ENCODE data around the gene CIDEB.

The CIDEB gene

DNA sequence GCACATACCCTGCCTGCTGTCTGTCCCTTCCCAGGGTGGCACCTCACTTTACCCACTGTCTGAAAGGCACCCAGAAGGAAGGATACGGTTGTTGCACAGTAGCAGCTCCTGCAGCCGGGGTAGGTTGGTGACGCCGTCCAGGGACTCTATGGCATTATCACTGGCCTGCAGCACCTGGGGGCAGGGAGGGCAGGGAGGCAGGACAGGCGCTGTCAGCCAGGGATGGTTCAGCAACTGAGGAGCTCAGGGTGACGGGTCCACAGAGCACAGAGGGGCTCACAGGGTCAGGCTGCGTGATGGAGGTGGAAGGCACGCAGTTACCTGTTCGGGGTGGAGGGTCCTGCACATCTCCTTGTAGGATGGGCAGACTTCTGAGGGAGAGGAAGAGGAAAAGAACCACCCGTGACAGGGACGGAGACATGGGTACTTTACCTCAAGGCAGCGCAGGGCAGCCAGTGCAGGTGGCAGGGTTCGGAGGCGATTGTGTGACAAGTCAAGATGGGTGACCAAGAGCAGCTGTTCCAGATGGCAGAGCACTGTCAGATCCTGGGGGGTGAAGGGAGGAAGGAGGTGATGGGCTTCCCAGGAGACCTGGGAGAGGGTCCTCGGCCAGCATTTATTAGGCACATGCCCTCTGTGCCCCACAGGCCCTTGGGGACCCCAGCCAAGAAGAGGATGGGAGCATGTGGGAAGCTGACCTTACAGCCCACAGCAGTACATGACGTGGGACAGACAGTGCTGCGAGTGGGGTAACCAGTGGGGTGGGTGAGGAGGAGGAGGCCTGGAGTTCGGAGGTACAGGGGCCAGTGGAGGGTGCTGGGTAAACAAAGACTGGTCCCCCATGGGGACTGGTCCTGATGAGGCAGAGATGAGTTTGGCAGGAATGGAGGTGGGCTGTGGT lies 41.2 kb downstream of the CIDEB start:
- no peak overlapping the region for H3K4me3 ChIP-seq (ENCODE audit: low read length)
- TF ChIP-seq, protein P1, sequence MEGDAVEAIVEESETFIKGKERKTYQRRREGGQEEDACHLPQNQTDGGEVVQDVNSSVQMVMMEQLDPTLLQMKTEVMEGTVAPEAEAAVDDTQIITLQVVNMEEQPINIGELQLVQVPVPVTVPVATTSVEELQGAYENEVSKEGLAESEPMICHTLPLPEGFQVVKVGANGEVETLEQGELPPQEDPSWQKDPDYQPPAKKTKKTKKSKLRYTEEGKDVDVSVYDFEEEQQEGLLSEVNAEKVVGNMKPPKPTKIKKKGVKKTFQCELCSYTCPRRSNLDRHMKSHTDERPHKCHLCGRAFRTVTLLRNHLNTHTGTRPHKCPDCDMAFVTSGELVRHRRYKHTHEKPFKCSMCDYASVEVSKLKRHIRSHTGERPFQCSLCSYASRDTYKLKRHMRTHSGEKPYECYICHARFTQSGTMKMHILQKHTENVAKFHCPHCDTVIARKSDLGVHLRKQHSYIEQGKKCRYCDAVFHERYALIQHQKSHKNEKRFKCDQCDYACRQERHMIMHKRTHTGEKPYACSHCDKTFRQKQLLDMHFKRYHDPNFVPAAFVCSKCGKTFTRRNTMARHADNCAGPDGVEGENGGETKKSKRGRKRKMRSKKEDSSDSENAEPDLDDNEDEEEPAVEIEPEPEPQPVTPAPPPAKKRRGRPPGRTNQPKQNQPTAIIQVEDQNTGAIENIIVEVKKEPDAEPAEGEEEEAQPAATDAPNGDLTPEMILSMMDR (conservative IDR thresholded peaks at IDR 0.05; ENCODE audit: low read depth, low read length), result no peak
- no peak for DNase-seq (ENCODE audit: low read depth)

DNA sequence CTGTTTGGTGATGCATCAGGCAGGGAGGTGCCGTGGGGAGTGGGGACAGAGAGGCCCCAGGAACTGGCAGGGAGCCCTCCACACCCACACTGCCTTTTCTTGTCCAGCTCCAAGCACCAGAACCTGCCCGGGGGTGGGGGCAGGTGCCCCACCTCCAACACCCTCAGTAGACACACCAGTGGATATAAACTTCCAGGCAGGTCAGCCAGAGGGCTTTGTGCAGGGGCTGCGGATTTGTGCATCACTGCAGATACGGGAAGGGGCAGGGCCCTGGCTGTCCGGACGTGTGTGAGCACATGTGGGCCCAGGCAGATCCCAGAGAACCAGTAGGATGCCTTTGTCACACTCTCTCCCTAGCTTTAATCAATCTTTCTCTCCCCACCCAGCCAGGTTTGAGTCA lies 43.5 kb downstream of the CIDEB start:
- TF ChIP-seq, protein P1 (conservative IDR thresholded peaks at IDR 0.05; ENCODE audit: low read depth, low read length), result no peak
- no peak for DNase-seq (ENCODE audit: low read depth)
- H3K4me3 ChIP-seq (ENCODE audit: low read length), result no peak overlapping the region

DNA sequence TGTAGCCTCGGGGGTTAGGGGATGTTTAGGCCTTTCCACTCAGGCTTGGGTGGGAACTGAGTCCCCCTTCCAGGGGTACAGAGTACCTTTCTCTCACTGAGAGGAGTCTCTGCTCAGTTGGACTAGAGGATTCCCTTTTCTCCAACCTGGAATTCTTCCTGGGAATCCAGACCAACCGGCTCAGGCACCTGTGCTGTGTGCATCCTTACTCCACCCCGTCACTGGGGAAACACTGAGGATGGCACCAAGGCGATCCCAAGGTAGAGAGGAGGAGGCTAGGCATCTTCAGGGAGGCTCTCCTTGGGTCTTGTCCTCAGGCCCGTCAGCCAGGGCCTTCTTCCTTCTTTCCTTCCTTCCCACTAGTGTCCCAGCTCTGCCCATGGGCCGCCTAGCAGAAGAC lies 43.9 kb downstream of the CIDEB start:
- no peak overlapping the region for H3K4me3 ChIP-seq (ENCODE audit: low read length)
- TF ChIP-seq, protein P1 (conservative IDR thresholded peaks at IDR 0.05; ENCODE audit: low read depth, low read length), result no peak
- no peak for DNase-seq (ENCODE audit: low read depth)

DNA sequence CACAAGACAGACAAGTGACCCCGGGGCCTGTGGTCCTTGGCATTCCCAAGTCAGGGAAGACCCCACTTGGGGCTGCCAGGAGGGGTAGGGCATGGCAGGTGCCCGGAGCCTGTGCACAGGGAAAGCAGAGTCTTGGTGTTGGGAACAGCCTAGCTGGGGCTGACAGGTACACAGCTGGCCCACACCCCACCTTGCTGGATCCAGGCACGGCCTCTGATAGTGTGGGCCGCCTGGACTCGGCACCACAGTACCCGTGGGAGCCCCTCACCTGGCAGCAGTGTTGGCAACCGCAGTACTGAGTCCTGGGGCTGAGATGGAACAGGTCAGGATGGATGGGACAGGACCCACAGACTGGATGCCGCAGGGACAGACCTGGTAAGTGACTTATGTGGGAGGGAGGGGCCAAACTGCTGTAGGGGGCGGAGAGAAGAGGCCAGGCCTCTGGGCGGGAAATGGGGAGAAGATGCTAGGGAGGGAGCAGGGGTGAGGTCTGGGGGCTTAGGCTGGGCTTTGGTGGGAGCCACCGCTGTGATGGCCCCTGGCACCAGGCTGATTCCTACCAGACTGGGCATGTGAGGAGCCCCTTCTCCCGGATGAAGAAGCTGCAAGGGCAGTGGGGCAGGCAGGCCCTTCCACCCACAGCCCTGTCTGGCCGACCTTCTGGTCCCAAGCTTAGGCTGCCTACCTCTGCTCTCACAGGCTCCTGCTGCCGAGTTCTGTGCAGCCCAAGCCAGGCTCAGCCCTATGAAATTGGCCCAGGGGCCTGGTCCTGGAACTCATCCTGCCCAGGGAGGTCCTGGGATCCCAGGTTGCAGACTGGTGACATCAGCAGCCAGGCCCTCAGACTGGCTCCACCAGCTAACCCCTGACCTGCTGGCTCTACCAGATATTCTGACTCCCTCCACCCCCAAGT lies 44.7 kb downstream of the CIDEB start, which contains the start of gene TGM1:
Gene TGM1, minus strand, starts transcription at position 357 of the 913 bp plus-strand sequence. CDS start 825 bp downstream, outside the sequence.
- TF ChIP-seq, protein P1 (conservative IDR thresholded peaks at IDR 0.05; ENCODE audit: low read depth, low read length), result no peak
- DNase-seq (ENCODE audit: low read depth), result no peak
- H3K4me3 ChIP-seq (ENCODE audit: low read length), result no peak within 1 kb of the TSS

DNA sequence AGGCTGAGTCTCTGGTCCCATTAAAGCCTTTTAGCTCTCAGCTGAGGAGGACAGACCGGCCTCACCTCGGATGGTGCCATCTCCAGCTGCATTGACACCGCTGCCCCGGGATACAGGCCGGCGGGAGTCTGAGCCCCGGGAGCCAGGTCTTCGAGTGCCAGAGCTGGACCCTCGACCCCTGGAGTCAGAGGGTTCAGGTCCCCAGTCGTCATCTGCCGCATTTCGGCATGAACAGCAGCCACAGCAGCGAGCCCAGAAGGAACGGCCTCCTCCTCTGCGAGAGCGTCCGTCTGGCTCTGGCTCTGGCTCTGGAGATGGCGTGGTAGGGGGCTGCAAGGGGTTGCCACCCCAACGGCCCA lies 45.8 kb downstream of the CIDEB start:
- TF ChIP-seq, protein P1 (conservative IDR thresholded peaks at IDR 0.05; ENCODE audit: low read depth, low read length), result no peak
- H3K4me3 ChIP-seq (ENCODE audit: low read length), result no peak overlapping the region
- DNase-seq (ENCODE audit: low read depth), result no peak

DNA sequence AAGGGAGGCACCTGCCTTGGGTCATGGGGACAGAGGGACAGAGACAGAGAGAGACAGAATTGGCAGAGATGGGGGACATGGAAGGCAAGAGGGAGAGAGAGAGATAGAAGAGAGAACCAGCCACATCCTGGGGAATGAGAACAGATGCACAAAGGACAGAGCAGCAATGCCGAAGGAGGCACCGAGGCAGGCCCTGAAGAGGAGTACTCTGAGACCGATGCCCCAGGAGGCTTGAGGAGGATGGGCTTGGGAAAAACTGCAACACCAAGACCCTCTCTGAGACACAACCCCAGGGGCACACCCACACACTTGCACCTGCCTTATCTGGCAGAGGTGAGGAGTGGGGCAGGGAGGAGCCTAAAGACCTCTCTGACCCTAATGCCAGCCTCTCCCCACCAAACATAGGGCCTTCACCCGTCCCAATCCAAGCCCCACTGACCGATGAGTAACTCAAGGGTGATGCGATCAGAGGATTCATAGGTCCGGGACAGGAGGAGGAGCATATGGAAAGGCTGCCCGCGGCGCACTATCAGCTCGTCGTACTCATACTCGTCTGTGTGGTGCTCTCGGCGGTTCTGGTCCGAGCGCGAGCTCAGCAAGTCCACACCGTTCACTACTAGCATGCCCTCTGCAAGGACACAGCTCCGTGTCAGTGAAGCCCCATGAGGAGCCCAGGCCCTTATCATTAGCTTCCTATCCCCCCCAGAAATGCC lies 46.4 kb downstream of the CIDEB start:
- H3K4me3 ChIP-seq (ENCODE audit: low read length), result no peak overlapping the region
- no peak for DNase-seq (ENCODE audit: low read depth)
- TF ChIP-seq, protein P1 (conservative IDR thresholded peaks at IDR 0.05; ENCODE audit: low read depth, low read length), result no peak
